DND-41 (cell line): ENCODE data around the gene MAP3K6.

Experiments
- CTCF ChIP-seq: IDR thresholded peaks from 2 replicates; pipeline ENCODE4 v1.5.1; 2012; ENCODE audit warnings: borderline replicate concordance, low read length, moderate library complexity, mild to moderate bottlenecking; ENCODE audit not compliant: poor library complexity, severe bottlenecking; ENCODE audit errors: extremely low read depth
- EZH2 ChIP-seq: IDR thresholded peaks from 3 replicates; pipeline ENCODE4 v1.6.1; 2012; ENCODE audit warnings: borderline replicate concordance, low read depth, mild to moderate bottlenecking, moderate library complexity, low read length, inconsistent platforms; ENCODE audit not compliant: severe bottlenecking

DNA sequence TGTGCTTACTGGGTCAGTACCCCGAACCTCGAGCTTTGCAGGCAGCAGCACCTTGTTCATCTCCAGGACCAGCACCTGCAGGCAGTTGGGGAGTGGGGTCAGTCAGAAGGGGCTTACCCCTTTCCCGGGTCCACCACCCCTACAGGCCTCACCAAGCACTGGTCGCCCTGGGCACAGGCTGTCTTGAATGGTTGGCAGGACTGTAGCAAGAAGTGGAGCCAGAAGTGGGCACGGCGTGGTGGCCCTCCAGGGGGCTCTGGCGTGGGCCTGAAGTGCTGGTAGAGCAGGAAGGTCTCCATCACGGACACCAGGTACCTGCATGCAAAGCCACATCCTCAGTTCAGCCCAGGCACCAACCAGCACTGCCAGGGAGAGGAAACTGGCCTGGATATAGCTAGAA, 5.2 kb downstream of the MAP3K6 start:
- TF ChIP-seq CTCF (no peak), EZH2 (no peak)
